ENCODE measurements around the gene MAP3K13. TPM values are rescaled to one million over a fixed set of nuclear protein-coding genes. Genes with fewer than 3 reads are reported as not detected.
"Not testable (repeated sequence)": the region's sequence is repeated elsewhere in the genome, so short reads cannot be mapped to it uniquely, and the experiment has no call there.

Gene MAP3K13
- total and polyA plus RNA-seq, 7 donors, result 21.7 to 64.7 (median 26.0) TPM

DNA sequence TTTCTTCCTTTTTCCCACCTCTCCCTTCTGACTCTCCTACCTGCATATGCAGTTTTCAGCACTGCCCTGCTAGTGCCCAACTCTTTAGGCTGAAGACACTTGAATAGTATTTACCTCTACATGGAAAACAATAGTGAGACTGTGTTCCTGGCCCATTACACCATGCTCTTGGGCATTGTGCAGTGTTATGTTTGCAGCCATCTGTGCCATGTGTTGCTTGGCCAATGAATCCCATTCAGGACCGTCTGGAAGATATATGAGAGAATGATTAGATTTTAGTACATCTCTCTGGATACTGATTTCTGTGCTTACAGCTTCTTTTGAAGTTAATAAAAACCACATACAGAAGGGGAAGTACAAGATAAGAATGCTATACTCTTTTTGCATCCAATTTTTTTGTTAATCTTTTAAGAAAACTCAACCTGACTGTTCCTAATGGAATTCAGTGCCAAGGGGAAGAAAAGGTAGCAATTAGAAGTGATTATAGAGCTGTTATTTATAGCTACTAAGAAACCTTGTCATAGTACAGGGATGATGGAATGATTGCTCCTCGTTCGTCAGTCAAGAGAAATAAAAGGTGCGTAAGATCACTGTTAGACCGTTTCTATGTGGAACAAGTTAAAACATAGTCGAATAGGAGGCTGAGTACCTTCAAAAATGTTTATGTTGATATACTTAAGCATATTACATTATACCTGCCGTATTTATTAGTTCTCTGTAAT lies 77.0 kb downstream of the MAP3K13 start:
- Histone ChIP-seq H3K27me3 (no peaks in the 10 kb centered on the region), H3K4me3 (no peak overlapping the region), H3K4me1 (no peaks in the 10 kb centered on the region), H3K9me3 (no peaks in the 10 kb centered on the region), H3K36me3 (peaks cover 0 to 23% (median under 1%) of the 10 kb centered on the region in 4 donors), H3K27ac (no peak overlapping the region)
- intact Hi-C loops (cut with DNase I), result no loop called here
- no peak for DNase-seq
- WGBS, 2 donors, result 91 to 94% methylated on average over 7 of the region's 7 CpGs
- TF ChIP-seq POLR2A (IDR thresholded peaks at IDR 0.05) (no peak), POLR2AphosphoS5 (IDR thresholded peaks at IDR 0.05) (no peak), EP300 (IDR thresholded peaks at IDR 0.05) (no peak)
- TF ChIP-seq, protein P1, sequence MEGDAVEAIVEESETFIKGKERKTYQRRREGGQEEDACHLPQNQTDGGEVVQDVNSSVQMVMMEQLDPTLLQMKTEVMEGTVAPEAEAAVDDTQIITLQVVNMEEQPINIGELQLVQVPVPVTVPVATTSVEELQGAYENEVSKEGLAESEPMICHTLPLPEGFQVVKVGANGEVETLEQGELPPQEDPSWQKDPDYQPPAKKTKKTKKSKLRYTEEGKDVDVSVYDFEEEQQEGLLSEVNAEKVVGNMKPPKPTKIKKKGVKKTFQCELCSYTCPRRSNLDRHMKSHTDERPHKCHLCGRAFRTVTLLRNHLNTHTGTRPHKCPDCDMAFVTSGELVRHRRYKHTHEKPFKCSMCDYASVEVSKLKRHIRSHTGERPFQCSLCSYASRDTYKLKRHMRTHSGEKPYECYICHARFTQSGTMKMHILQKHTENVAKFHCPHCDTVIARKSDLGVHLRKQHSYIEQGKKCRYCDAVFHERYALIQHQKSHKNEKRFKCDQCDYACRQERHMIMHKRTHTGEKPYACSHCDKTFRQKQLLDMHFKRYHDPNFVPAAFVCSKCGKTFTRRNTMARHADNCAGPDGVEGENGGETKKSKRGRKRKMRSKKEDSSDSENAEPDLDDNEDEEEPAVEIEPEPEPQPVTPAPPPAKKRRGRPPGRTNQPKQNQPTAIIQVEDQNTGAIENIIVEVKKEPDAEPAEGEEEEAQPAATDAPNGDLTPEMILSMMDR (IDR thresholded peaks at IDR 0.05), result no peak

DNA sequence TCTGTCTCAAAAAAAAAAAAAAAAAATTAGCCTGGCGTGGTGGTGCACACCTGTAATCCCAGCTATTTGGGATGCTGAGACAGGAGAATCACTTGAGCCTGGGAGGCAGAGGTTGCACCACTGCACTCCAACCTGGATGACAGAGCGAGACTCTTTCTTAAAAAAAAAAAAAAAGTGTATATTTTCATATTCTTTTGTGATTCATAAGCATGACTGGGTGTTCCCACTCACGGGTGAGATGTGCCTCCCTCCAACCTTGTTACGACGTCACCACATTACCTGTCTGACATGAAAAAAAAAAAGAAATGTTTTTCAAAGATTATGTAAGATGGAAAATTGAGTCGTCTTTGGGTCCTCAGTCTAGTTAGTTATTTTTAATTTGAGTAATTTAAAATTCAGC lies 79.1 kb downstream of the MAP3K13 start:
- no peak overlapping the region for H3K27ac ChIP-seq
- 97% methylated on average over 6 of the region's 6 CpGs for WGBS, 2 donors
- H3K4me1 ChIP-seq, result no peaks in the 10 kb centered on the region
- DNase-seq, result no peak
- no peak overlapping the region for H3K4me3 ChIP-seq
- no peaks in the 10 kb centered on the region for H3K9me3 ChIP-seq
- intact Hi-C loops (cut with DNase I), result no loop called here
- TF ChIP-seq, protein P1 (IDR thresholded peaks at IDR 0.05), result no peak
- TF ChIP-seq EP300 (IDR thresholded peaks at IDR 0.05) (no peak), POLR2A (IDR thresholded peaks at IDR 0.05) (no peak), POLR2AphosphoS5 (IDR thresholded peaks at IDR 0.05) (no peak)
- peaks cover 0 to 23% (median under 1%) of the 10 kb centered on the region in 4 donors for H3K36me3 ChIP-seq
- no peaks in the 10 kb centered on the region for H3K27me3 ChIP-seq

DNA sequence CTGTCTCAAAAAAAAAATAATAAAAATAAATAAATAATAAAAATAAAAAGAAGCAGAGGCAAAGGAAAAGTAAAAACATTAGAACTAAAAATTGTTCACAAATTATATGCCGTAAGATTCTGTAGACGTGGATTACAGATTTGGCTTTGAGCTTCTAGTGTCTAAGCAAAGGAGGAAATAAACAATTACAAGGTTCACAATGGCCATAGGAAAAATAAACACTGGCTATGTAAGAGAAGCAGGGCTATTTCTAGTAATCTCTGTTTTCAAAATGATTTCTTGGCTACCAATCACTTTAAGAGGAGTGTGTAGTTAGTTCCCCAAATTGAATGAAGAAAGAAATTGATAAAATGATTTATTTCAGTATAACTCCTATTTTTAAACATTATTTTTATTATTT lies 81.4 kb downstream of the MAP3K13 start:
- no peak overlapping the region for H3K4me3 ChIP-seq
- no peak for DNase-seq
- intact Hi-C loops (cut with DNase I), result no loop called here
- 90 to 92% methylated on average over 2 of the region's 2 CpGs for WGBS, 2 donors
- no peaks in the 10 kb centered on the region for H3K27me3 ChIP-seq
- peaks cover 0 to 7% (median 0%) of the 10 kb centered on the region in 4 donors for H3K36me3 ChIP-seq
- no peaks in the 10 kb centered on the region for H3K9me3 ChIP-seq
- H3K27ac ChIP-seq, result no peak overlapping the region
- TF ChIP-seq, protein P1 (IDR thresholded peaks at IDR 0.05), result no peak
- TF ChIP-seq POLR2AphosphoS5 (IDR thresholded peaks at IDR 0.05) (no peak), POLR2A (IDR thresholded peaks at IDR 0.05) (no peak), EP300 (IDR thresholded peaks at IDR 0.05) (no peak)
- H3K4me1 ChIP-seq, result no peaks in the 10 kb centered on the region

DNA sequence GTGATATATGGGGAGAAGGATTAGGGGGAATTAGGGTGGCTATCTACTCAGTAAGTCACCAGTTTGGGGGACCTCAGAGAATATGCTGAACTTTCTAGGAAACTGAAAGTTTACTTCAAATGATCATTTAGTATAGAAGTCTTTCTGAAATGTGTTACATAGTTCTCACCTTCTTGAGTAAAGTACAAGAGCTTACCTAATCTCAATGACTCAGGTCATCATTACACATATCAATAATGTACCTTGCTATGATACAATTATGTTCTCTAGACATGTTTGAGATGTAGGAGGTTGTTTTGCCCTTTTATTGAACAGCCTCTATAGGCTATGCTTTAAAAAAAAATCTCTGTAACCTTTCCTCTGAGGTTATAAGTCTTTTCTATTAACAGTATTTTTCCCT lies 85.2 kb downstream of the MAP3K13 start:
- DNase-seq, result no peak
- Histone ChIP-seq H3K27me3 (no peaks in the 10 kb centered on the region), H3K9me3 (no peaks in the 10 kb centered on the region), H3K27ac (no peak overlapping the region), H3K4me1 (no peaks in the 10 kb centered on the region), H3K36me3 (peaks cover 0 to 33% (median 0%) of the 10 kb centered on the region in 4 donors), H3K4me3 (no peak overlapping the region)
- intact Hi-C loops (cut with DNase I), result no loop called here
- TF ChIP-seq EP300 (IDR thresholded peaks at IDR 0.05) (no peak), POLR2A (IDR thresholded peaks at IDR 0.05) (no peak), POLR2AphosphoS5 (IDR thresholded peaks at IDR 0.05) (no peak)
- TF ChIP-seq, protein P1 (IDR thresholded peaks at IDR 0.05), result no peak

DNA sequence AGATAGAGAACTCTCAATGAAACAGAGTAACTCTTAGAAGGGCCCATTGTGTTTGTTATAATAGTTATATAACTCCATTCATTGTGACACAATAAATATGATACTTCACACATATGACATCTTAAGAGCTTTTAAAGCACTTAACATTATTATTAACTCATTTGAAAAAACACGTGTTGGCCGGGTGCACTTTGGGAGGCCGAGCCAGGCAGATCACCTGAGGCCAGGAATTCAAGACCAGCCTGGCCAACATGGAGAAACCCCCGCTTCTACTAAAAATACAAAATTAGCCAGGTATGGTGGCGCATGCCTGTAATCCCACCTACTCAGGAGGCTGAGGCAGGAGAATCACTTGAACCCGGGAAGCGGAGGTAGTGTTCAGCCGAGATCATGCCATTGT lies 88.5 kb downstream of the MAP3K13 start:
- peaks cover 0 to 33% (median 0%) of the 10 kb centered on the region in 4 donors for H3K36me3 ChIP-seq
- H3K9me3 ChIP-seq; H3K4me3 ChIP-seq; H3K4me1 ChIP-seq; DNase-seq; H3K27me3 ChIP-seq; H3K27ac ChIP-seq; intact Hi-C loops (cut with DNase I): not testable (repeated sequence)
- 93 to 95% methylated on average over 8 of the region's 8 CpGs for WGBS, 2 donors

All from sigmoid colon (tissue), 7 donors.